ENCODE measurements around the gene TDRD5.

GRCh38 chr1:179550746-179551682, 40.6 kb upstream of the TDRD5 start:
- TF ChIP-seq GATA2 (IDR thresholded peaks at IDR 0.05; ENCODE audit: low read depth, low read length) (no peak), GATA3 (IDR thresholded peaks at IDR 0.05; ENCODE audit: low read depth, low read length) (no peak)

Data from SH-SY5Y (cell line).